SKM-1 (cell line): Measurements from ENCODE around the gene WDR1.

ENCODE experiments used
- DNase-seq: peaks from one replicate; lab custom pipeline; 2025; ENCODE audit not compliant: unreplicated experiment; lab: John Stamatoyannopoulos, UW

The WDR1 gene

GRCh38 chr4:10099499-10100325 is 16.9 kb downstream of the WDR1 start:
- no peak for DNase-seq

GRCh38 chr4:10098780-10099160 is 17.8 kb downstream of the WDR1 start:
- no peak for DNase-seq

GRCh38 chr4:10097906-10098779 is 18.5 kb downstream of the WDR1 start:
- DNase-seq: no peak

- no peak for DNase-seq
Measured at GRCh38 chr4:10096978-10097335, 19.6 kb downstream of the WDR1 start.

- no peak for DNase-seq
Measured at GRCh38 chr4:10096201-10096977, 20.2 kb downstream of the WDR1 start.

GRCh38 chr4:10095296-10095991 is 21.2 kb downstream of the WDR1 start:
- DNase-seq: no peak

- DNase-seq: no peak
Measured at GRCh38 chr4:10094841-10095240, 21.8 kb downstream of the WDR1 start.

GRCh38 chr4:10093801-10094552 is 22.6 kb downstream of the WDR1 start:
- DNase-seq: no peak

GRCh38 chr4:10093271-10093621 is 23.4 kb downstream of the WDR1 start:
- DNase-seq: no peak

- no peak for DNase-seq
Measured at GRCh38 chr4:10092481-10093270, 23.9 kb downstream of the WDR1 start.

GRCh38 chr4:10091531-10092181 is 24.9 kb downstream of the WDR1 start:
- no peak for DNase-seq

- DNase-seq: no peak
Measured at GRCh38 chr4:10090467-10091250, 25.9 kb downstream of the WDR1 start.

- no peak for DNase-seq
Measured at GRCh38 chr4:10089346-10089745, 27.3 kb downstream of the WDR1 start.

- DNase-seq: no peak
Measured at GRCh38 chr4:10088135-10089010, 28.2 kb downstream of the WDR1 start.

GRCh38 chr4:10087152-10087791 is 29.3 kb downstream of the WDR1 start:
- DNase-seq: no peak

GRCh38 chr4:10086506-10087120 is 30.0 kb downstream of the WDR1 start:
- no peak for DNase-seq
